CD4-positive, alpha-beta T cell treated with Interleukin-4 for 4 hours (primary cell): Measurements from ENCODE around the gene METTL4.

Source experiments
- DNase-seq: peaks from one replicate; pipeline ENCODE4 v3.0.0-alpha.2; 2020

Gene METTL4

GRCh38 chr18:2515908-2516625 is 55.2 kb downstream of the METTL4 start:
- DNase-seq, result peak; percentile 14

GRCh38 chr18:2515171-2515787 is 56.0 kb downstream of the METTL4 start:
- no peak for DNase-seq

- no peak for DNase-seq
Observed at GRCh38 chr18:2513616-2514015, 57.7 kb downstream of the METTL4 start.

- DNase-seq, result no peak
Observed at GRCh38 chr18:2512059-2512458, 59.2 kb downstream of the METTL4 start.

- no peak for DNase-seq
Observed at GRCh38 chr18:2511451-2511850, 59.9 kb downstream of the METTL4 start.

- DNase-seq, result no peak
Observed at GRCh38 chr18:2510416-2510815, 60.9 kb downstream of the METTL4 start.

GRCh38 chr18:2508678-2509077 is 62.6 kb downstream of the METTL4 start:
- DNase-seq, result no peak

GRCh38 chr18:2508155-2508554 is 63.1 kb downstream of the METTL4 start:
- DNase-seq, result no peak

- DNase-seq, result no peak
Observed at GRCh38 chr18:2504642-2505041, 66.7 kb downstream of the METTL4 start.

GRCh38 chr18:2502880-2503279 is 68.4 kb downstream of the METTL4 start:
- DNase-seq, result no peak

GRCh38 chr18:2502394-2502793 is 68.9 kb downstream of the METTL4 start:
- DNase-seq, result no peak

- DNase-seq, result no peak
Observed at GRCh38 chr18:2497797-2498196, 73.5 kb downstream of the METTL4 start.

- no peak for DNase-seq
Observed at GRCh38 chr18:2495381-2495780, 75.9 kb downstream of the METTL4 start.

GRCh38 chr18:2494921-2495320 is 76.4 kb downstream of the METTL4 start:
- no peak for DNase-seq
